Uterus (tissue), 4 donors: Measurements from ENCODE around the gene AADAT. TPM values are rescaled to one million over a fixed set of nuclear protein-coding genes. Genes with fewer than 3 reads are reported as not detected.

Experiments
- DNase-seq, 2 donors: peaks; one replicate each; pipeline ENCODE4 v3.0.0-alpha.2; 2019 to 2020
- H3K27ac ChIP-seq, 2 donors: fragments of 200-600 bp; sonication (generic); 1 replicate in 1 of 2; 2 replicates in 1 of 2; pipeline ENCODE4 v1.5.1; 2016 to 2018
- H3K27me3 ChIP-seq, 2 donors: fragments of 200-600 bp; sonication (generic); one replicate each; pipeline ENCODE4 v1.5.1; 2018 to 2019; ENCODE audit warnings: control low read depth in 1 of 2
- H3K36me3 ChIP-seq, 2 donors: fragments of 200-600 bp; sonication (generic); one replicate each; pipeline ENCODE4 v1.5.1; 2019; ENCODE audit warnings: control low read depth in 1 of 2
- H3K4me1 ChIP-seq, 2 donors: fragments of 200-600 bp; sonication (generic); one replicate each; pipeline ENCODE4 v1.5.1; 2018 to 2019; ENCODE audit warnings: control low read depth in 1 of 2
- H3K4me3 ChIP-seq, 2 donors: fragments of 200-600 bp; sonication (generic); 1 replicate in 1 of 2; 2 replicates in 1 of 2; pipeline ENCODE4 v1.5.1; 2018 to 2019; ENCODE audit warnings: mild to moderate bottlenecking in 1 of 2
- H3K9me3 ChIP-seq, 2 donors: fragments of 200-600 bp; sonication (generic); one replicate each; pipeline ENCODE4 v1.5.1; 2019; ENCODE audit warnings: control low read depth in 1 of 2
- POLR2A ChIP-seq, 2 donors: fragments of 450-650 bp; IDR thresholded peaks; one replicate each; pipeline ENCODE4 v1.6.1; 2016; ENCODE audit warnings: antibody characterized with exemption in 2 of 2, mild to moderate bottlenecking in 1 of 2, moderate library complexity in 1 of 2
- intact Hi-C: fragments of 100-400 bp; cut with DNase I; formaldehyde crosslinking; loops from one replicate; pipeline ENCODE4 v1.15.1; 2023; ENCODE audit warnings: low total_unique reads
- total RNA-seq, 4 donors: library from RNA; depleted of rRNA in 3 of 4; stranded (reverse); fragments of >200 nt in 3 of 4; gene quantifications; one replicate each; pipeline versions ENCODE4 v1.1.0 to v1.2.4, GENCODE V29; 2014 to 2023
- TF ChIP-seq, protein P1 (sequence below), 4 experiments: fragments of 200-600 bp in 2 of 4; fragments of 450-650 bp in 2 of 4; sonication (generic) in 2 of 4; IDR thresholded peaks; one replicate each; pipeline ENCODE4 v1.5.1; 2016 to 2019; ENCODE audit warnings: antibody characterized with exemption in 4 of 4, mild to moderate bottlenecking in 2 of 4, moderate library complexity in 1 of 4
- donor health status: DM: yes; HTN: yes; CAD: no.

Gene AADAT
- total RNA-seq, 4 donors from 2014 or later = 11.1 to 28.4 (median 17.6) TPM

DNA sequence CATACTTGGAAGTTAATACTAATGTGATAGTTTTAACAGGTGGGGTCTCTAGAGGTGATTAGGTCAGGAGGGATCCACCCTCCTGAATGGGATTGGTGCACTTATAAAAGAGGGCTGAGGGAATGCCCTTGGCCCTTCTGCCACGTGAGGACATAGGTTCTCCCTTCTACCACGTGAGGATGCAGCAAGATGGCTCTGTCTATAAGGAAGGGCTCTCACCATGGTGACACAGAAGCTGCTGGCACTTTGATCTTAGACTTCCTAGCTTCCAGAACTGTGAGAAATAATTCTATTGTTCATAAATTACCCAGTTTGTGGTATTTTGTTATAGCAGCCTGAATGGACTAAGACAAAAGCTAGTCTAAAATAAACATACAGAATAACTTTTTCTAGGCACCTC is 1.0 kb downstream of the AADAT start:
- intact Hi-C loops = no loop called here
- DNase-seq = no peak
- H3K4me1 ChIP-seq = no peaks in the 10 kb centered on the region
- H3K27ac ChIP-seq = no peak overlapping the region
- TF ChIP-seq POLR2A (IDR thresholded peaks at IDR 0.05) = no peak
- peak overlapping the region; percentile 55 to 60 for H3K4me3 ChIP-seq
- H3K27me3 ChIP-seq = no peaks in the 10 kb centered on the region
- no peaks in the 10 kb centered on the region for H3K9me3 ChIP-seq
- H3K36me3 ChIP-seq = no peaks in the 10 kb centered on the region

DNA sequence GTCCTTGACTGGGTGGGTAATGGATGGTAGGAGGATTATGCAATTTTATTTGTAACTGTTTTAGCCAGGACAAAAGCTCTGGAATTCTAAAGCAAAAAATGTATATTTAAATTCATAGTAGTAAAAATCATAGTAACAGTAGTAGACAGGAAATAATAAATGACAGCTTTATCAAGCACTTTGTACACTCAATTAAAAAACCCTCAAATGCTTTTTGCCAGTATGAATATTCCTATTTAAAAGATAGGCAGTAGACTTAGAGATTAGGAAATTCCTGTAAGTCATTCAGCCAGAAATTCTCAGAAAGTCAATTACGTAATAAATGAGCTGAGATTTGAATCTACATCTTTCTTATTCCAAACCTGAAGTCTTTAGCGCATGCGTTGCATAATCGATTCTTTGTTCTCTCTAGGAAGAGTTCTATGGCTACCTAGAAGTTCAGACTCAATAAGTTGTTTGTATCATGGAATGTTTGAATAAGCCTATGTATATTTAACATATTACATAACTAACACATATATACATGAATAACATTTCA is 2.5 kb downstream of the AADAT start:
- no peaks in the 10 kb centered on the region for H3K9me3 ChIP-seq
- no peaks in the 10 kb centered on the region for H3K27me3 ChIP-seq
- H3K4me1 ChIP-seq = no peaks in the 10 kb centered on the region
- TF ChIP-seq, protein P1, sequence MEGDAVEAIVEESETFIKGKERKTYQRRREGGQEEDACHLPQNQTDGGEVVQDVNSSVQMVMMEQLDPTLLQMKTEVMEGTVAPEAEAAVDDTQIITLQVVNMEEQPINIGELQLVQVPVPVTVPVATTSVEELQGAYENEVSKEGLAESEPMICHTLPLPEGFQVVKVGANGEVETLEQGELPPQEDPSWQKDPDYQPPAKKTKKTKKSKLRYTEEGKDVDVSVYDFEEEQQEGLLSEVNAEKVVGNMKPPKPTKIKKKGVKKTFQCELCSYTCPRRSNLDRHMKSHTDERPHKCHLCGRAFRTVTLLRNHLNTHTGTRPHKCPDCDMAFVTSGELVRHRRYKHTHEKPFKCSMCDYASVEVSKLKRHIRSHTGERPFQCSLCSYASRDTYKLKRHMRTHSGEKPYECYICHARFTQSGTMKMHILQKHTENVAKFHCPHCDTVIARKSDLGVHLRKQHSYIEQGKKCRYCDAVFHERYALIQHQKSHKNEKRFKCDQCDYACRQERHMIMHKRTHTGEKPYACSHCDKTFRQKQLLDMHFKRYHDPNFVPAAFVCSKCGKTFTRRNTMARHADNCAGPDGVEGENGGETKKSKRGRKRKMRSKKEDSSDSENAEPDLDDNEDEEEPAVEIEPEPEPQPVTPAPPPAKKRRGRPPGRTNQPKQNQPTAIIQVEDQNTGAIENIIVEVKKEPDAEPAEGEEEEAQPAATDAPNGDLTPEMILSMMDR (IDR thresholded peaks at IDR 0.05) = no peak
- TF ChIP-seq POLR2A (IDR thresholded peaks at IDR 0.05) = no peak
- no peak overlapping the region for H3K4me3 ChIP-seq
- no peak overlapping the region for H3K27ac ChIP-seq
- no peak for DNase-seq
- H3K36me3 ChIP-seq = no peaks in the 10 kb centered on the region
- intact Hi-C loops = no loop called here

DNA sequence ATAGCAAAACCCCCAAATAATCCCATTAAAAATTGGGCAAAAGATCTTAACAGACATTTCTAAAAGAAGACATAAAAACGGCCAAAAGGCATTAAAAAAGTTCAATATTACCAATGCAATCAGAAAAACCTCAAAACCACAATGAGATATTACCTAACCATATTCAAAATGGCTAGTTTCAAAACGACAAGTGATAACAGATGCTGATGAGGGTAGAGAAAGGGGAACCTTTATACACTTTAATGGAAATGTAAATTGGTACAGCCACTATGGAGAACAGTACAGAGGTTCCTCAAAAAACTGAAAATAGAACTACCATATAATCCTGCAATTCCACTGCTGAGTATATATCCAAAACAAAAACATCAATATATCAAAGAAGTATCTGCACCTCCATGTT is 6.2 kb downstream of the AADAT start:
- H3K4me3 ChIP-seq = no peak overlapping the region
- H3K27ac ChIP-seq = no peak overlapping the region
- intact Hi-C loops = no loop called here
- H3K9me3 ChIP-seq = no peaks in the 10 kb centered on the region
- no peaks in the 10 kb centered on the region for H3K27me3 ChIP-seq
- no peaks in the 10 kb centered on the region for H3K36me3 ChIP-seq
- DNase-seq = no peak
- no peaks in the 10 kb centered on the region for H3K4me1 ChIP-seq
- TF ChIP-seq POLR2A (IDR thresholded peaks at IDR 0.05) = no peak
- TF ChIP-seq, protein P1 (IDR thresholded peaks at IDR 0.05) = no peak

DNA sequence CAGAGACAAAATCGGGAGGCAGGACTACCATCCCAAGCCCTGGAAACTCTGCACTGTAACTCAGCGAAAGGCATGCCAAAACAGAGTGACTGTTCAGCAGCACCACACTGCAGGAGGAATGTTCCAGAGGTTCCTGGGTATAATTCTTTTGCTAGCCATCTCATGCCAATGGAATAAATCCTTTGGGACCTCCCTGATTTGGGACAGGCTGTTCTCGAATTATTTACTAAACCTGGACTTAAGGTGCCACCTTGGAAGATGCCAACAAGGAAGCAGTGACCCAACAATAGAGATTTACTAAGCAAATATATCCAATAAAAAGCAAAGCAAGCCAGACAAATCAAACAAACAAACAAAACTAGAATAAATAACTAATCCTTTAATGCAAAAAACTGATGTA is 9.3 kb downstream of the AADAT start:
- Histone ChIP-seq H3K4me3 (no peak overlapping the region), H3K4me1 (no peaks in the 10 kb centered on the region), H3K27me3 (no peaks in the 10 kb centered on the region), H3K9me3 (no peaks in the 10 kb centered on the region), H3K27ac (no peak overlapping the region), H3K36me3 (no peaks in the 10 kb centered on the region)
- intact Hi-C loops = no loop called here
- DNase-seq = no peak
- TF ChIP-seq POLR2A (IDR thresholded peaks at IDR 0.05) = no peak
- TF ChIP-seq, protein P1 (IDR thresholded peaks at IDR 0.05) = no peak

DNA sequence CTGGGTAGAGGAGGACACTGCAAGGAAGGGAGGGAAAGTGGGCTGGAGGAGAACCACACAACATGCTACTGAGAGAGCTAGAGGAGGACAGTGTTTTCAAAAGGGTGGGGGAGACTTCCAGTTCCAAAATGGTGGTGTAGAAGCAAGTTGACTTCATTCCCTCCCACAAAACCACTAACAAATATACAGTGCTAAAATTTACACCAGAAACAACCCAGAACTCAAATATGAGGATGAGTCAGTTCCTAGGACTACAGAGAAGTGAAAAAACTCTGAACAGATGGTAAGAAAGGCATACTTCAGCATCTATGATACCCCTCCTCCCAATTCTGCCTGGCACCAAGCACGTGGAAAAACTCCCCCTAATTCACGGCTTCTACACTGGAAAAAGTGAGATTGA is 9.8 kb downstream of the AADAT start:
- Histone ChIP-seq H3K9me3 (no peaks in the 10 kb centered on the region), H3K27ac (no peak overlapping the region), H3K4me3 (no peak overlapping the region), H3K36me3 (no peaks in the 10 kb centered on the region), H3K4me1 (no peaks in the 10 kb centered on the region), H3K27me3 (no peaks in the 10 kb centered on the region)
- intact Hi-C loops = no loop called here
- no peak for DNase-seq
- TF ChIP-seq, protein P1 (IDR thresholded peaks at IDR 0.05) = no peak
- no peak for TF ChIP-seq POLR2A (IDR thresholded peaks at IDR 0.05)

DNA sequence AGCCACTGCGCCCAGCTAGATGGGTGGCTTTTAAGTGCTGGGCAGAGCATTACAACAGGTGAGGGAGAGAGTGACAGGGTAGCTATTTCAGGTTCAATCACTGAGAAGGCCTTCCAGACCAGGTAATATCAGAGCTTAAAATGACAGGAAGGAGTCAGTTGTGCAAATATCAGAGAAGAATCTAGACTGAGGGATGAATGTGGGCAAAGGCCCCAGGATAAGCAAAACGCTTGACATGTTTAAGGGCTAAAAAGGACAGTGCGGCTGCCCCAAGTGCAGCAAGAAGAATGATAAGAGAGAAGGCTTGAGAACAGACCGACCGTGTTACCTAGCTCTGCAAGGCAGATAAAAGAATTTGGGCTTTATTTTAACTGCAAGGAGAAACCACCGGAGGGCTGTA is 18.6 kb downstream of the AADAT start:
- TF ChIP-seq, protein P1 (IDR thresholded peaks at IDR 0.05) = no peak
- no peak for TF ChIP-seq POLR2A (IDR thresholded peaks at IDR 0.05)
- no peak overlapping the region for H3K4me3 ChIP-seq
- no peaks in the 10 kb centered on the region for H3K36me3 ChIP-seq
- intact Hi-C loops = no loop called here
- H3K27ac ChIP-seq = no peak overlapping the region
- H3K27me3 ChIP-seq = no peaks in the 10 kb centered on the region
- no peaks in the 10 kb centered on the region for H3K9me3 ChIP-seq
- no peaks in the 10 kb centered on the region for H3K4me1 ChIP-seq
- no peak for DNase-seq
